Loucy (cell line): Measurements from ENCODE around the gene JPH3.

Experiments used
- EZH2phosphoT487 ChIP-seq: fragments of 200-600 bp; IDR thresholded peaks from 2 replicates; pipeline ENCODE4 v1.6.1; 2018; ENCODE audit warnings: antibody characterized with exemption, mild to moderate bottlenecking, moderate library complexity, borderline replicate concordance
- TF ChIP-seq, protein P1 (sequence below): fragments of 200-600 bp; sonication (generic); conservative IDR thresholded peaks from 2 replicates; pipeline ENCODE4 v1.5.1; 2014; ENCODE audit warnings: mild to moderate bottlenecking, antibody characterized with exemption, low read length

GRCh38 chr16:87621550-87621829 lies 19.2 kb downstream of the JPH3 start:
- no peak for TF ChIP-seq EZH2phosphoT487
- TF ChIP-seq, protein P1, sequence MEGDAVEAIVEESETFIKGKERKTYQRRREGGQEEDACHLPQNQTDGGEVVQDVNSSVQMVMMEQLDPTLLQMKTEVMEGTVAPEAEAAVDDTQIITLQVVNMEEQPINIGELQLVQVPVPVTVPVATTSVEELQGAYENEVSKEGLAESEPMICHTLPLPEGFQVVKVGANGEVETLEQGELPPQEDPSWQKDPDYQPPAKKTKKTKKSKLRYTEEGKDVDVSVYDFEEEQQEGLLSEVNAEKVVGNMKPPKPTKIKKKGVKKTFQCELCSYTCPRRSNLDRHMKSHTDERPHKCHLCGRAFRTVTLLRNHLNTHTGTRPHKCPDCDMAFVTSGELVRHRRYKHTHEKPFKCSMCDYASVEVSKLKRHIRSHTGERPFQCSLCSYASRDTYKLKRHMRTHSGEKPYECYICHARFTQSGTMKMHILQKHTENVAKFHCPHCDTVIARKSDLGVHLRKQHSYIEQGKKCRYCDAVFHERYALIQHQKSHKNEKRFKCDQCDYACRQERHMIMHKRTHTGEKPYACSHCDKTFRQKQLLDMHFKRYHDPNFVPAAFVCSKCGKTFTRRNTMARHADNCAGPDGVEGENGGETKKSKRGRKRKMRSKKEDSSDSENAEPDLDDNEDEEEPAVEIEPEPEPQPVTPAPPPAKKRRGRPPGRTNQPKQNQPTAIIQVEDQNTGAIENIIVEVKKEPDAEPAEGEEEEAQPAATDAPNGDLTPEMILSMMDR: no peak
